Prostate gland (tissue), 2 donors: ENCODE data around the gene OSBPL1A.

ENCODE experiments used
- POLR2A ChIP-seq: fragments of 450-650 bp; IDR thresholded peaks from one replicate; pipeline ENCODE4 v1.6.1; 2016; ENCODE audit warnings: antibody characterized with exemption, mild to moderate bottlenecking
- POLR2AphosphoS5 ChIP-seq: sonication (generic); formaldehyde crosslinking; IDR thresholded peaks from one replicate; pipeline ENCODE4 v1.6.1; 2017; ENCODE audit warnings: antibody characterized with exemption
- TF ChIP-seq, protein P1 (sequence below), 4 experiments: fragments of 200-600 bp in 2 of 4; fragments of 450-650 bp in 2 of 4; sonication (generic) in 2 of 4; IDR thresholded peaks; 1 replicate in 3 of 4; 2 replicates in 1 of 4; pipeline ENCODE4 v1.5.1; 2016 to 2019; ENCODE audit warnings: antibody characterized with exemption in 4 of 4, mild to moderate bottlenecking in 2 of 4, moderate library complexity in 2 of 4

- TF ChIP-seq, protein P1, sequence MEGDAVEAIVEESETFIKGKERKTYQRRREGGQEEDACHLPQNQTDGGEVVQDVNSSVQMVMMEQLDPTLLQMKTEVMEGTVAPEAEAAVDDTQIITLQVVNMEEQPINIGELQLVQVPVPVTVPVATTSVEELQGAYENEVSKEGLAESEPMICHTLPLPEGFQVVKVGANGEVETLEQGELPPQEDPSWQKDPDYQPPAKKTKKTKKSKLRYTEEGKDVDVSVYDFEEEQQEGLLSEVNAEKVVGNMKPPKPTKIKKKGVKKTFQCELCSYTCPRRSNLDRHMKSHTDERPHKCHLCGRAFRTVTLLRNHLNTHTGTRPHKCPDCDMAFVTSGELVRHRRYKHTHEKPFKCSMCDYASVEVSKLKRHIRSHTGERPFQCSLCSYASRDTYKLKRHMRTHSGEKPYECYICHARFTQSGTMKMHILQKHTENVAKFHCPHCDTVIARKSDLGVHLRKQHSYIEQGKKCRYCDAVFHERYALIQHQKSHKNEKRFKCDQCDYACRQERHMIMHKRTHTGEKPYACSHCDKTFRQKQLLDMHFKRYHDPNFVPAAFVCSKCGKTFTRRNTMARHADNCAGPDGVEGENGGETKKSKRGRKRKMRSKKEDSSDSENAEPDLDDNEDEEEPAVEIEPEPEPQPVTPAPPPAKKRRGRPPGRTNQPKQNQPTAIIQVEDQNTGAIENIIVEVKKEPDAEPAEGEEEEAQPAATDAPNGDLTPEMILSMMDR (IDR thresholded peaks at IDR 0.05) = no peak
- TF ChIP-seq POLR2AphosphoS5 (no peak), POLR2A (no peak)
Observed at GRCh38 chr18:24199372-24199962, 198.2 kb downstream of the OSBPL1A start.
